SK-N-SH (cell line): Measurements from ENCODE around the gene NOTCH1.

Experiments used
- CTCF ChIP-seq: fragments of 200-600 bp; sonication (generic); IDR thresholded peaks from 2 replicates; pipeline ENCODE4 v1.6.1; 2017; ENCODE audit warnings: antibody characterized with exemption, mild to moderate bottlenecking, moderate library complexity
- EZH2phosphoT487 ChIP-seq: fragments of 200-600 bp; sonication (generic); IDR thresholded peaks from 2 replicates; pipeline ENCODE4 v1.6.1; 2017; ENCODE audit warnings: low read depth, mixed run types, mild to moderate bottlenecking, antibody characterized with exemption, moderate library complexity, borderline replicate concordance
- GATA2 ChIP-seq: sonication (generic); formaldehyde crosslinking; IDR thresholded peaks from 2 replicates; pipeline ENCODE4 v1.5.0; 2020; ENCODE audit warnings: mild to moderate bottlenecking, missing genetic modification reagents
- JUND ChIP-seq: IDR thresholded peaks from 2 replicates; pipeline ENCODE4 v1.4.0; 2012
- MAX ChIP-seq: IDR thresholded peaks from 2 replicates; pipeline ENCODE4 v1.4.0; 2012; ENCODE audit warnings: low read depth
- MXI1 ChIP-seq: IDR thresholded peaks from 2 replicates; pipeline ENCODE4 v1.6.1; 2012; ENCODE audit warnings: mild to moderate bottlenecking, low read depth, low read length, improper control_type of control experiment
- NFIC ChIP-seq: IDR thresholded peaks from 2 replicates; pipeline ENCODE4 v1.4.0; 2012; ENCODE audit warnings: borderline replicate concordance
- POLR2AphosphoS5 ChIP-seq: IDR thresholded peaks from 2 replicates; pipeline ENCODE4 v1.6.1; 2012; ENCODE audit warnings: low read depth, low read length
- RAD21 ChIP-seq: IDR thresholded peaks from 2 replicates; pipeline ENCODE4 v1.6.1; 2012; ENCODE audit warnings: mild to moderate bottlenecking, low read length
- REST ChIP-seq: IDR thresholded peaks from 2 replicates; pipeline ENCODE4 v1.6.1; 2012; ENCODE audit warnings: mild to moderate bottlenecking, low read depth, low read length, moderate library complexity
- RFX5 ChIP-seq: IDR thresholded peaks from 2 replicates; pipeline ENCODE4 v1.6.1; 2012; ENCODE audit warnings: mild to moderate bottlenecking, improper control_type of control experiment, low read length
- TCF12 ChIP-seq: IDR thresholded peaks from 2 replicates; pipeline ENCODE4 v1.4.0; 2012
- YY1 ChIP-seq: IDR thresholded peaks from 2 replicates; pipeline ENCODE4 v1.4.0; 2012; ENCODE audit warnings: low read depth, mild to moderate bottlenecking

GRCh38 chr9:136455043-136456002 lies 90.5 kb downstream of the NOTCH1 start:
- no peak for TF ChIP-seq RFX5
- no peak for TF ChIP-seq NFIC
- no peak for TF ChIP-seq MAX
- TF ChIP-seq CTCF = no peak
- TF ChIP-seq REST = no peak
- TF ChIP-seq EZH2phosphoT487 = no peak
- no peak for TF ChIP-seq JUND
- no peak for TF ChIP-seq YY1
- TF ChIP-seq MXI1 = no peak
- TF ChIP-seq POLR2AphosphoS5 = no peak
- TF ChIP-seq TCF12 = no peak
- TF ChIP-seq GATA2 (CRISPR knock-in tag) = no peak
- TF ChIP-seq RAD21 = no peak
